ENCODE data around the gene MGMT. TPM values are rescaled to one million over a fixed set of nuclear protein-coding genes. Genes with fewer than 3 reads are reported as not detected.

Gene MGMT
- total RNA-seq, 1 donor from 2014 or later: 13.6 TPM

DNA sequence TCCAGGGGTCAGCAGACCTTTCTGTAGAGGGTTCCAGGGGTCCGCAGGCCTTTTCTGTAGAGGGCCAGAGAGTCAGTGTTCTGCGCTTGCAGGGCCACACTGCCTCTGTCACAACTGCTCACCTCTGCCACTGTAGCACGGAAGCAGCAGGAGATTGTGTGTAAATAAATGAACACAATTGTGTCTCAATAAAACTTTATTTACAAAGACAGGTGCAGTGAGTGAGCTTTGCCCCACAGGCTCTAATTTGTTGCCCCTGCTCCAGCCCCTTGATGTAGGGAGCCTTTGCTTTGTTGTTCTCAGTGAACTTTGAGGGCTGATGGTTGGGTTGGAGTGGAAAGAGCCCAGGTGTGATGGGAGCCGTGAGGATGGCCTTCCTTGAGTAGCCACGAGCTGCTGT is 67.8 kb downstream of the MGMT start:
- peaks cover 10% of the 10 kb centered on the region for H3K4me1 Mint-ChIP-seq (ENCODE audit: low read depth)
- no peaks in the 10 kb centered on the region for H3K9me3 Mint-ChIP-seq (ENCODE audit: low read depth)
- no peak overlapping the region for H3K27ac Mint-ChIP-seq
- DNase-seq (ENCODE audit: low spot score, unreplicated experiment): no peak
- H3K4me3 Mint-ChIP-seq (ENCODE audit: low read depth): no peak overlapping the region
- TF ChIP-seq, protein P1, sequence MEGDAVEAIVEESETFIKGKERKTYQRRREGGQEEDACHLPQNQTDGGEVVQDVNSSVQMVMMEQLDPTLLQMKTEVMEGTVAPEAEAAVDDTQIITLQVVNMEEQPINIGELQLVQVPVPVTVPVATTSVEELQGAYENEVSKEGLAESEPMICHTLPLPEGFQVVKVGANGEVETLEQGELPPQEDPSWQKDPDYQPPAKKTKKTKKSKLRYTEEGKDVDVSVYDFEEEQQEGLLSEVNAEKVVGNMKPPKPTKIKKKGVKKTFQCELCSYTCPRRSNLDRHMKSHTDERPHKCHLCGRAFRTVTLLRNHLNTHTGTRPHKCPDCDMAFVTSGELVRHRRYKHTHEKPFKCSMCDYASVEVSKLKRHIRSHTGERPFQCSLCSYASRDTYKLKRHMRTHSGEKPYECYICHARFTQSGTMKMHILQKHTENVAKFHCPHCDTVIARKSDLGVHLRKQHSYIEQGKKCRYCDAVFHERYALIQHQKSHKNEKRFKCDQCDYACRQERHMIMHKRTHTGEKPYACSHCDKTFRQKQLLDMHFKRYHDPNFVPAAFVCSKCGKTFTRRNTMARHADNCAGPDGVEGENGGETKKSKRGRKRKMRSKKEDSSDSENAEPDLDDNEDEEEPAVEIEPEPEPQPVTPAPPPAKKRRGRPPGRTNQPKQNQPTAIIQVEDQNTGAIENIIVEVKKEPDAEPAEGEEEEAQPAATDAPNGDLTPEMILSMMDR (IDR thresholded peaks at IDR 0.05; ENCODE audit: unreplicated experiment): no peak
- no peaks in the 10 kb centered on the region for H3K27me3 Mint-ChIP-seq
- peaks cover 13% of the 10 kb centered on the region for H3K36me3 Mint-ChIP-seq (ENCODE audit: insufficient read depth)

DNA sequence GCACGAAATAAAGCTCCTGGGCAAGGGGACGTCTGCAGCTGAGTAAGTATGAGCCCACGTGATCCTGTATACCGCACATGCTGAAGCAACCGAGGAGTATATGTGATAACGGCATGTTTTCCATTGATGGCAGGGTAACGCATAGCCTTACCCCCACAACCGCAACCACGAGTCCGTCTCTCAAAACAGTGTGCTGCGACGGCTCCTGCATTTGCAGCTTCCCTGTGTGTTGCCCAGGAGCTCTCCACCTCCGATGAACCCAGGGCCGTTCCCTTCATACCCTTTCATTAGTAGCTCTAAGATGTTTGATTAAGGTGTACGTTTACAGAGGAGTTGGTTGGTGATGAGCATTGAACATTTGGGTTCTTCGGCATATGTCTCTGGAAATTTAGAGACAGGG is 69.3 kb downstream of the MGMT start:
- no peaks in the 10 kb centered on the region for H3K9me3 Mint-ChIP-seq (ENCODE audit: low read depth)
- H3K4me1 Mint-ChIP-seq (ENCODE audit: low read depth): peaks cover 9% of the 10 kb centered on the region
- DNase-seq (ENCODE audit: low spot score, unreplicated experiment): no peak
- no peak overlapping the region for H3K4me3 Mint-ChIP-seq (ENCODE audit: low read depth)
- no peaks in the 10 kb centered on the region for H3K27me3 Mint-ChIP-seq
- peaks cover 13% of the 10 kb centered on the region for H3K36me3 Mint-ChIP-seq (ENCODE audit: insufficient read depth)
- no peak overlapping the region for H3K27ac Mint-ChIP-seq
- TF ChIP-seq, protein P1 (IDR thresholded peaks at IDR 0.05; ENCODE audit: unreplicated experiment): no peak

DNA sequence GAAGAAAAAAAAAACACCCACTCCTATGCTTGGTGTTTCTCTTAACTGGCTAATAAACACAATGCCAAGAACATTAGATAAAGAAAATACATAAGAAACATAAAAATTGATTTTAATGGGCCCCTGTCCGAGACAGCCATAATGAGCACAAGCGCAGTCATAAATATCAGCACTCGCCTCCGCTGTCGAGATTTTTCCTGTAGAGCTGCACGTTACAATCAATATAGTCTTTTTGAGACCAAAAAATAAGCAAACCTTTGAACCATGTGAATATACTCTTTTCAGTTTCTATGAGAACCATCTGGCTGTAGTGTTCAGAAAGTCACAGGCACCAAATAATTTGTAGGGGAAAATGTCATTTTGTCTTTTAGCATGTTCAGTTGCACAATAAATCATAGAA is 70.1 kb downstream of the MGMT start:
- DNase-seq (ENCODE audit: low spot score, unreplicated experiment): no peak
- Mint-ChIP-seq H3K36me3 (ENCODE audit: insufficient read depth) (peaks cover 13% of the 10 kb centered on the region), H3K4me1 (ENCODE audit: low read depth) (peaks cover 5% of the 10 kb centered on the region), H3K27me3 (no peaks in the 10 kb centered on the region), H3K4me3 (ENCODE audit: low read depth) (no peak overlapping the region), H3K9me3 (ENCODE audit: low read depth) (no peaks in the 10 kb centered on the region), H3K27ac (no peak overlapping the region)
- TF ChIP-seq, protein P1 (IDR thresholded peaks at IDR 0.05; ENCODE audit: unreplicated experiment): no peak

DNA sequence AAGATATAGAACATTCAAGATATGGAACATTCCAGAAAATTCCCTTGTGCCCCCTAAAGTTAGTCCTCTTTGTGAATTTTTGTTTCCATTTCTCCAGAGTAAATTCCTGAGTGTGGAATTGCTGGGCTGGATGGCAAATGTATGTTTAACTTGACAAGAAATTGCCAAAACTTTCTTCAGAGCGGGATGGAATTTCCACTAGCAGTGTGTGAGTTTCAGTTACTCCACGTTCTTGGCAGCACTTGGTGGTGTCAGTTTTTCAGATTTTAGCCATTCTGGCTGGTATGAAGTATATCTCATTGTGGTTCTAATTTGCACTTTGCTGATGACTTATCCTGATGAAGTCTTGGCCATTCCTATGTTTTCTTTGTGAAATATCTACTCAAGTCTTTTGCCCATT is 71.2 kb downstream of the MGMT start:
- Mint-ChIP-seq H3K4me1 (ENCODE audit: low read depth) (peaks cover 5% of the 10 kb centered on the region), H3K9me3 (ENCODE audit: low read depth) (no peaks in the 10 kb centered on the region), H3K27ac (no peak overlapping the region), H3K36me3 (ENCODE audit: insufficient read depth) (peaks cover 13% of the 10 kb centered on the region), H3K27me3 (no peaks in the 10 kb centered on the region), H3K4me3 (ENCODE audit: low read depth) (no peak overlapping the region)
- no peak for DNase-seq (ENCODE audit: low spot score, unreplicated experiment)
- TF ChIP-seq, protein P1 (IDR thresholded peaks at IDR 0.05; ENCODE audit: unreplicated experiment): no peak

DNA sequence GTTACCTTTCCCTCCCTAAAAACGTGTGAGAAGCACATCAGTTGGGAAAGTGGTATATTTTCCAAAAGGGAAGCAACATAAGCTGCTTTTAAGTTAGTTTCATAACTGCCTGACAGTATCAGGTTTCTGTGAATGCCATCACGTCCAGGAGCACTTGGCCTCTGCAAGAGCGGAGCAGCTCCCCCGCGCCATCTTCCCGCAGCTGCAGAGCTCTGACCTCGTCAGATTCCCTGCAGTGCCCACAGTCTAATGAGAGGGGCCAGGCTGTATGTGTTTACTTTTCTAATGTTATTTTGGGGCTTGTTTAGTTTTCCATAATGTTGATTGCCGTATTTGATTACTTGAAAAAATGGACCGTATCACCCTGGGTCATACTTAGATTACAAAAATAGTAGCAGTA is 74.2 kb downstream of the MGMT start:
- Mint-ChIP-seq H3K27ac (no peak overlapping the region), H3K4me1 (ENCODE audit: low read depth) (peaks cover 5% of the 10 kb centered on the region), H3K9me3 (ENCODE audit: low read depth) (no peaks in the 10 kb centered on the region), H3K36me3 (ENCODE audit: insufficient read depth) (peaks cover 10% of the 10 kb centered on the region), H3K27me3 (peaks cover 4% of the 10 kb centered on the region), H3K4me3 (ENCODE audit: low read depth) (no peak overlapping the region)
- TF ChIP-seq, protein P1 (IDR thresholded peaks at IDR 0.05; ENCODE audit: unreplicated experiment): no peak
- DNase-seq (ENCODE audit: low spot score, unreplicated experiment): no peak

Measured in progenitor cell of endocrine pancreas (in vitro differentiated cells).